WTC11 (cell line): ENCODE results near the gene MCM10.

Experiments used
- CREB1 ChIP-seq: sonication (generic); formaldehyde crosslinking; IDR thresholded peaks from 2 replicates; pipeline ENCODE4 v1.8.0; 2023; ENCODE audit warnings: mild to moderate bottlenecking, missing genetic modification reagents
- JUN ChIP-seq: sonication (generic); formaldehyde crosslinking; IDR thresholded peaks from 2 replicates; pipeline ENCODE4 v1.8.0; 2023; ENCODE audit warnings: mild to moderate bottlenecking, missing genetic modification reagents
- ZNF121 ChIP-seq: sonication (generic); formaldehyde crosslinking; IDR thresholded peaks from 2 replicates; pipeline ENCODE4 v1.8.0; 2023; ENCODE audit warnings: missing genetic modification reagents
- TF ChIP-seq, protein P1 (sequence below): sonication (generic); formaldehyde crosslinking; IDR thresholded peaks from 2 replicates; pipeline ENCODE4 v1.8.1; 2022; ENCODE audit warnings: mild to moderate bottlenecking, missing genetic modification reagents, moderate library complexity, borderline replicate concordance
- TF ChIP-seq, protein P2 (sequence below): fragments of 200-600 bp; IDR thresholded peaks from 2 replicates; pipeline ENCODE4 v1.8.0; 2022; ENCODE audit warnings: antibody characterized with exemption
- TF ChIP-seq, protein P3 (sequence below): fragments of 250-450 bp; sonication (Bioruptor Pico); conservative IDR thresholded peaks from 2 replicates; pipeline ENCODE4 v1.9.0; 2021; ENCODE audit warnings: mild to moderate bottlenecking

DNA sequence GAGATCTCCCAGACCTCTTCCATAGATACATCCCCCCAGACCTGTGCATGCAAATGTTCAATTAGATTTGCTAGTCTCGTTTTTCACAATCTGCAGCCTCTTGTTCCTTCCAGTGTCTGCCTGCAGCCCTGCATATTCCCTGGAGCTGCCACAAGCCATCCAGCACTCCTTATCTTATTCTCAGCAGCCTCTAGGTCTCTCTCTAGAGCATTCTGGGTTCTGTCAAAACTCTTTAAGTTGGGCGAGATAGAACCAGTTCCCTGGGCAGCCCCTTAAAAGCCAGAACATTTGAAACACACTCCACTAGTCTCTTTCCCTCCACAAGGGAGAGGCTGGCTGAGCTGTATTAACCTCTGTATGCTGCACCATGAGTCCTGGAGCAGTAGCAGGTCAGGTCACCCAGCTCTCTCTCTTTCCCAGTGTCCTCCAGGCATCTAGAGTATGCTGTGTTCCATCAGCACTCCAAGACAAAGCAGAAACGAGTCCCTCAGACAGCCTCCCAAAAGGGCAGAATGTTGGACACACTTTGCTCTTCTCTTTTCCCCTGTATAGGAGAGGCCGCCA, 20.6 kb upstream of the MCM10 start:
- TF ChIP-seq, protein P1, sequence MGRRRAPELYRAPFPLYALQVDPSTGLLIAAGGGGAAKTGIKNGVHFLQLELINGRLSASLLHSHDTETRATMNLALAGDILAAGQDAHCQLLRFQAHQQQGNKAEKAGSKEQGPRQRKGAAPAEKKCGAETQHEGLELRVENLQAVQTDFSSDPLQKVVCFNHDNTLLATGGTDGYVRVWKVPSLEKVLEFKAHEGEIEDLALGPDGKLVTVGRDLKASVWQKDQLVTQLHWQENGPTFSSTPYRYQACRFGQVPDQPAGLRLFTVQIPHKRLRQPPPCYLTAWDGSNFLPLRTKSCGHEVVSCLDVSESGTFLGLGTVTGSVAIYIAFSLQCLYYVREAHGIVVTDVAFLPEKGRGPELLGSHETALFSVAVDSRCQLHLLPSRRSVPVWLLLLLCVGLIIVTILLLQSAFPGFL, result no peak
- TF ChIP-seq, protein P2, sequence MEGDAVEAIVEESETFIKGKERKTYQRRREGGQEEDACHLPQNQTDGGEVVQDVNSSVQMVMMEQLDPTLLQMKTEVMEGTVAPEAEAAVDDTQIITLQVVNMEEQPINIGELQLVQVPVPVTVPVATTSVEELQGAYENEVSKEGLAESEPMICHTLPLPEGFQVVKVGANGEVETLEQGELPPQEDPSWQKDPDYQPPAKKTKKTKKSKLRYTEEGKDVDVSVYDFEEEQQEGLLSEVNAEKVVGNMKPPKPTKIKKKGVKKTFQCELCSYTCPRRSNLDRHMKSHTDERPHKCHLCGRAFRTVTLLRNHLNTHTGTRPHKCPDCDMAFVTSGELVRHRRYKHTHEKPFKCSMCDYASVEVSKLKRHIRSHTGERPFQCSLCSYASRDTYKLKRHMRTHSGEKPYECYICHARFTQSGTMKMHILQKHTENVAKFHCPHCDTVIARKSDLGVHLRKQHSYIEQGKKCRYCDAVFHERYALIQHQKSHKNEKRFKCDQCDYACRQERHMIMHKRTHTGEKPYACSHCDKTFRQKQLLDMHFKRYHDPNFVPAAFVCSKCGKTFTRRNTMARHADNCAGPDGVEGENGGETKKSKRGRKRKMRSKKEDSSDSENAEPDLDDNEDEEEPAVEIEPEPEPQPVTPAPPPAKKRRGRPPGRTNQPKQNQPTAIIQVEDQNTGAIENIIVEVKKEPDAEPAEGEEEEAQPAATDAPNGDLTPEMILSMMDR, result no peak
- no peak for TF ChIP-seq CREB1 (CRISPR knock-in tag)
- no peak for TF ChIP-seq JUN (CRISPR knock-in tag)
- TF ChIP-seq, protein P3, sequence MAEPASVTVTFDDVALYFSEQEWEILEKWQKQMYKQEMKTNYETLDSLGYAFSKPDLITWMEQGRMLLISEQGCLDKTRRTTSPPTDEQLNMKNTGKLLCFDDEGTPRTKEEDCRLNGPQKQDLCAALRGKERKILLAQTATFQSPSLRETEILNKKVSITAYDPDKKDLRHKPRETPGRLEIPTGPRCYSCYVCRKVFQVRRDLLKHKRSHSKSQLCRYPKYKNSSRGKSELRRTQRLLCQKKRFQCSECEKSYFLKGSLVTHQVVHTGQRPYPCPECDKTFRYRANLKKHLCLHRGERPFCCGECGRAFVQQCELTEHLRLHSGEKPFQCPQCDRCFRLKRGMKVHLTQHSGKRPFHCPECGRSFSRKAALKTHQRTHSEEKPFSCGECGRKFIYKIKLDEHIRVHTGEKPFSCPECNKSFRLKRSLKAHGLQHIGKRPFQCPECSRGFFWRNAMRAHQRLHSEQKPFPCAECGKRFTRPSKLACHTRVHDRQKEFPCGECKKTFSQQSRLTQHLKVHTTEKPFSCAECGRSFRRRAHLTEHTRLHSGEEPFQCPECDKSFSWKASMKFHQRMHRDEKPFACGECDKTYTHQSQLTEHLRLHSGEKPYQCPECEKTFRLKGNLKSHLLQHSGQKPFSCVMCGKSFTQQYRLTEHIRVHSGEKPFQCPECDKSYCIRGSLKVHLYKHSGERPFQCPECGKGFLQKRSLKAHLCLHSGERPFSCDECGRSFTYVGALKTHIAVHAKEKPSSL, result no peak
- no peak for TF ChIP-seq ZNF121
